Astrocyte of the spinal cord (primary cell): ENCODE measurements around the gene RTL5.

ENCODE experiments used
- DNase-seq: peaks from one replicate; pipeline ENCODE4 v3.0.0; 2011; ENCODE audit warnings: low read depth, low spot score
- H3K4me3 ChIP-seq: 2 replicates; pipeline ENCODE4 v1.5.1; 2011; ENCODE audit warnings: low read depth, mild to moderate bottlenecking, low read length, moderate library complexity
- CTCF ChIP-seq: IDR thresholded peaks from 2 replicates; pipeline ENCODE4 v1.5.1; 2012; ENCODE audit warnings: low read depth, mild to moderate bottlenecking, low read length, inconsistent platforms
- in situ Hi-C: cut with HindIII; loops from 2 replicates; pipeline ENCODE4 v1.10.0; 2017; ENCODE audit warnings: low sequenced_read_pairs

Gene RTL5

DNA sequence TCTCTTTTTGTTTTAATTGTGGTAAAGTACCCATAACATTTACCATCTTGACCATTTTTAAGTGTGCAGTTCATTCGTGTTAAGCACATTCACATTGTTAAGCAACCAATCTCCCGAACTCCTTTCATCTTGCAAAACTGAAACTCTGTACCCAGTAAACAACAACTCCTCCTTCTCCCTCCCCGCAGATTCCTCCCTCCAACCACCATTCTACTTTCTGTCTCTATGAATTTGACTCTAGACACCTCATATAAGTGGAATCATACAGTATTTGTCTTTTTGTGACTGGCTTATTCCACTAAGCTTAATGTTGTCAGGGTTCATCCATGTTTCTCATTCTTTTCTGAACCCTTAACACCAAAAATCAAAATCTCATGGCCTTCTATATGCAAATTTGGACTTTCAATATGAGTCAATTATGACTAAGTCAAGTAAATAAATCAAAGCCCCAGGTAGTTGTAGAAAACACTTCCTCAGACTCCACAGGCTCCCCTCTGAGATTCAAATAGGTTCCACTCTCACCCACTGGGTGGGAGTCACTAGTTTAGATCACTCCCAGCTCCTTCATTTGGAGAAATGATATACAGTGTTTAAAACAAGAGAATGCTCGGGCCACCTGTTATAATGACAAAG, 9.8 kb upstream of the RTL5 start:
- no peak for TF ChIP-seq CTCF
- H3K4me3 ChIP-seq = no peak overlapping the region
- DNase-seq = no peak
- in situ Hi-C loops = no loop called here

DNA sequence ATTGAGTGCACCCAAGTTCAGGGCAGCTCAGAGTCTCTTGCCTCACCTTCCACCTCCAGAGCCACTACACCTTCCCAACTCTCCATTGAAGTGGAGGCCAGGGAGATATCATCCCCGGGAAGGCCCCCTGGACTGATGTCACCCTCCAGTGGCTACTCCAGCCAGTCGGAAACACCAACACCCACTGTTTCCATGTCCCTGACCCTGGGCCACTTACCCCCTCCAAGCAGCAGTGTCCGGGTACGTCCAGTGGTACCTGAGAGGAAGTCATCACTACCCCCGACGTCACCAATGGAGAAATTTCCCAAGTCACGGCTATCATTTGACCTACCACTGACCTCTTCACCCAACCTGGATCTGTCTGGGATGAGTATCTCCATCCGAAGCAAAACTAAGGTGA, 7.8 kb upstream of the RTL5 start:
- no peak overlapping the region for H3K4me3 ChIP-seq
- in situ Hi-C loops = no loop called here
- TF ChIP-seq CTCF = no peak
- DNase-seq = no peak

GRCh38 chrX:72137846-72138495, 6.3 kb upstream of the RTL5 start:
- no peak for TF ChIP-seq CTCF
- in situ Hi-C loops = no loop called here
- no peak for DNase-seq
- H3K4me3 ChIP-seq = no peak overlapping the region

DNA sequence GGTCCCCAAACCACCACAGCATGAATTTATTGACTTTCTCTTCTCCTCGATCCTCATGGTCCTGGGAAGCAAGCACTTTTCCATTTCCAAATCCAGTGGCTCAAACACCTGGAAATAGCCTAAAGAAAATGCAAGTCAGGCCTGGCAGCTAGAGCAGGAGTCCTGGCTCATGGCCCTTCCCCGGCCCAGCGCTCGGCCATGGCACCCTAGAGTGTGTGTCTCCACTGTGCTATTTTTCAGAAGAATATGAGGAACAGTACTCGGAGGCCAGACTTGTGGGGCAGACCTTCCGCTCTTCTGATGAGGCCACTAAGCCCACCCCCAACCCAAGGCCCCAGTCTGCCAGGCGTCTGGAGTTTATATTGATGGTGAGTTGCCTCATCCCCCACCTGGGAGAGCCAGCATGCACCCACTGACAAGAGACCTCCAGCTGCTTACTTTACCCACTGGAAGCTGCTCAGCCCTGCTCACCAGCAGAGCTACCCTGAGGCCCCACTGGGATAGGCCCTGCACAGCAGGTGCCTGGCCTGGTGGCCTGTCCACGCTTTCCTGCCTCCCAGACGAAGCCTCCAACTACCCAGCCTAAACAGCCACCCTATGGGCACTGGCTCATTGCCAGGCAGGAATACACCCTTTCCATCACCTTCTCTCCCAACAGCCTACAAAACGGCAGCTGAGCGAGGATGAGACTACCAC, 2.3 kb upstream of the RTL5 start:
- H3K4me3 ChIP-seq = no peak overlapping the region
- no peak for TF ChIP-seq CTCF
- in situ Hi-C loops = no loop called here
- DNase-seq = no peak

DNA sequence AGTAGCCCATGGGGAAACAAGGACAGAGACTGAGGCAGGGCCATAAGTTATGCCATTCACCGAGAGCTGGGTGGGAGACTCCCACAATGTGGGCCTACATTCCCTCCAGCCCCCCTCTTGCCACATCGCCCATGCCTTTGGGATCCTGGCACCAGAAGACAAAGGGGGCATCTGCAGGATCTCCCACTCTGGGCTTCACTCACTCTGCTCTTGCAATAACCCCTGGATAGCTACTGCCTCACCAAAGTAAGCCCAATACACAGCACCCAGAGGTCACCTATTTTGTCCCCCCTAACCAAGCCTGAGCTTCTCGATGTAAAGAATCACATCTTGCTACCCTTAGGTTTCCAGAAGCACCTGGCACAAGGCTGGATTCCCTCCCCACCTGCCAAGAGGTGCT, 741 bp upstream of the RTL5 start:
- H3K4me3 ChIP-seq = peak overlapping the region; percentile 29
- in situ Hi-C loops = no loop called here
- TF ChIP-seq CTCF = no peak
- no peak for DNase-seq

DNA sequence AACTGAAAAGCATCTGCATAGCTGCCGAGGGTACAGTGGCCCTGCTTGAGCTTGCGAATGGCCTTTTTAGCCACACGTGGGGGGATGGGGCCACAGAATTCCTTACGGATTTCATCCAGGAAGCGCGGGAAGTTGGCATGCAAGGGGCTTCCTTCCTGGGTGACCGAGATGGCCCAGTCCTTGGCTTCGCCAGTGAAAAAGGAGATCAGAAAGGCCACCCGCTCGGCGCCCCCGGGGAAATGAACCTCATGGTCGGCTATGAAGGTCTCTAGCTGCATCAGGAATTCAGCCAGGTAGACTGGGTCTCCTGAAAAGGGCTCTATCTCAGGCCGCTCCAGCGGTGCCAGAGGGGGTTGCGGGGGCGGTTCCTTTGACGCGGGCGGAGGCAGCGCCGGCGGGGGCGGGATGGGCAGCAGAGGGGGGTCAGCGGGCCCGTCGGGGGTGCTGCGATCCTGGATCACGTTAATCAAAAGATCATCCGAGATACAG, 909 bp downstream of the RTL5 start:
- DNase-seq = no peak
- no peak for TF ChIP-seq CTCF
- H3K4me3 ChIP-seq = peak overlapping the region; percentile 49
- in situ Hi-C loops = no loop called here
